ENCODE data around the gene SDK2. TPM values are rescaled to one million over a fixed set of nuclear protein-coding genes. Genes with fewer than 3 reads are reported as not detected.

The SDK2 gene
- total RNA-seq, 1 experiment from 2014 or later = 0.67 TPM

- peaks cover 34% of the 10 kb centered on the region for H3K4me1 ChIP-seq (ENCODE audit: insufficient read depth, low read length, poor library complexity, severe bottlenecking)
- no peaks in the 10 kb centered on the region for H3K36me3 ChIP-seq (ENCODE audit: insufficient read depth, low read length, poor library complexity, severe bottlenecking)
- ChIA-PET CTCF (interaction anchor here (1.7 kb wide), 1 partner anchor 33 kb away, joined by 6 read pairs; the partner anchor contains the start of gene CDC42EP4), POLR2A (ENCODE audit: low non-redundant PET) (no interaction called here)
- intact Hi-C loops (cut with micrococcal nuclease; ENCODE audit: unreplicated experiment) = loop anchor here (2.0 kb wide), 1 partner anchor 33 kb away; no protein-coding TSS in a partner anchor
- DNase-seq (ENCODE audit: low spot score) = no peak
- H3K27me3 ChIP-seq (replicated peaks; ENCODE audit: insufficient read depth, low read depth, low read length, poor library complexity) = no peaks in the 10 kb centered on the region
- no peaks in the 10 kb centered on the region for H3K9me3 ChIP-seq (ENCODE audit: low read depth, low read length, poor library complexity, severe bottlenecking)
- BruUV-seq (replicated peaks) = no TSS peak
- TF ChIP-seq, protein P1, sequence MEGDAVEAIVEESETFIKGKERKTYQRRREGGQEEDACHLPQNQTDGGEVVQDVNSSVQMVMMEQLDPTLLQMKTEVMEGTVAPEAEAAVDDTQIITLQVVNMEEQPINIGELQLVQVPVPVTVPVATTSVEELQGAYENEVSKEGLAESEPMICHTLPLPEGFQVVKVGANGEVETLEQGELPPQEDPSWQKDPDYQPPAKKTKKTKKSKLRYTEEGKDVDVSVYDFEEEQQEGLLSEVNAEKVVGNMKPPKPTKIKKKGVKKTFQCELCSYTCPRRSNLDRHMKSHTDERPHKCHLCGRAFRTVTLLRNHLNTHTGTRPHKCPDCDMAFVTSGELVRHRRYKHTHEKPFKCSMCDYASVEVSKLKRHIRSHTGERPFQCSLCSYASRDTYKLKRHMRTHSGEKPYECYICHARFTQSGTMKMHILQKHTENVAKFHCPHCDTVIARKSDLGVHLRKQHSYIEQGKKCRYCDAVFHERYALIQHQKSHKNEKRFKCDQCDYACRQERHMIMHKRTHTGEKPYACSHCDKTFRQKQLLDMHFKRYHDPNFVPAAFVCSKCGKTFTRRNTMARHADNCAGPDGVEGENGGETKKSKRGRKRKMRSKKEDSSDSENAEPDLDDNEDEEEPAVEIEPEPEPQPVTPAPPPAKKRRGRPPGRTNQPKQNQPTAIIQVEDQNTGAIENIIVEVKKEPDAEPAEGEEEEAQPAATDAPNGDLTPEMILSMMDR (conservative IDR thresholded peaks at IDR 0.05; ENCODE audit: low read depth, low read length) = no peak
- TF ChIP-seq EZH2 (IDR thresholded peaks at IDR 0.05; ENCODE audit: borderline replicate concordance, low read depth, low read length, poor library complexity, severe bottlenecking) = no peak
- no peak overlapping the region for H3K4me3 ChIP-seq (ENCODE audit: low read depth, low read length, poor library complexity, severe bottlenecking)
- peak overlapping the region; percentile 74 for H3K27ac ChIP-seq (ENCODE audit: low read depth, low read length, poor library complexity, severe bottlenecking)
These were observed 300.3 kb downstream of the SDK2 start for GRCh38 chr17:73343739-73344454.

- no TSS peak for BruUV-seq (replicated peaks)
- CTCF ChIA-PET = interaction anchor here (1.7 kb wide), 1 partner anchor 32 kb away, joined by 6 read pairs; the partner anchor contains the start of gene CDC42EP4
- POLR2A ChIA-PET (ENCODE audit: low non-redundant PET) = interaction anchor here (0.5 kb wide), 1 partner anchor 96 kb away, joined by 4 read pairs; no protein-coding TSS in a partner anchor
- H3K9me3 ChIP-seq (ENCODE audit: low read depth, low read length, poor library complexity, severe bottlenecking) = no peaks in the 10 kb centered on the region
- intact Hi-C loops (cut with micrococcal nuclease; ENCODE audit: unreplicated experiment) = loop anchor here (2.0 kb wide), 1 partner anchor 32 kb away; no protein-coding TSS in a partner anchor
- peak overlapping the region; percentile 74 for H3K27ac ChIP-seq (ENCODE audit: low read depth, low read length, poor library complexity, severe bottlenecking)
- H3K4me1 ChIP-seq (ENCODE audit: insufficient read depth, low read length, poor library complexity, severe bottlenecking) = peaks cover 34% of the 10 kb centered on the region
- H3K36me3 ChIP-seq (ENCODE audit: insufficient read depth, low read length, poor library complexity, severe bottlenecking) = no peaks in the 10 kb centered on the region
- TF ChIP-seq, protein P1 (conservative IDR thresholded peaks at IDR 0.05; ENCODE audit: low read depth, low read length) = no peak
- no peak for TF ChIP-seq EZH2 (IDR thresholded peaks at IDR 0.05; ENCODE audit: borderline replicate concordance, low read depth, low read length, poor library complexity, severe bottlenecking)
- H3K4me3 ChIP-seq (ENCODE audit: low read depth, low read length, poor library complexity, severe bottlenecking) = no peak overlapping the region
- peak; percentile 91 for DNase-seq (ENCODE audit: low spot score)
- H3K27me3 ChIP-seq (replicated peaks; ENCODE audit: insufficient read depth, low read depth, low read length, poor library complexity) = no peaks in the 10 kb centered on the region
These were observed 301.0 kb downstream of the SDK2 start for GRCh38 chr17:73343168-73343634.

DNA sequence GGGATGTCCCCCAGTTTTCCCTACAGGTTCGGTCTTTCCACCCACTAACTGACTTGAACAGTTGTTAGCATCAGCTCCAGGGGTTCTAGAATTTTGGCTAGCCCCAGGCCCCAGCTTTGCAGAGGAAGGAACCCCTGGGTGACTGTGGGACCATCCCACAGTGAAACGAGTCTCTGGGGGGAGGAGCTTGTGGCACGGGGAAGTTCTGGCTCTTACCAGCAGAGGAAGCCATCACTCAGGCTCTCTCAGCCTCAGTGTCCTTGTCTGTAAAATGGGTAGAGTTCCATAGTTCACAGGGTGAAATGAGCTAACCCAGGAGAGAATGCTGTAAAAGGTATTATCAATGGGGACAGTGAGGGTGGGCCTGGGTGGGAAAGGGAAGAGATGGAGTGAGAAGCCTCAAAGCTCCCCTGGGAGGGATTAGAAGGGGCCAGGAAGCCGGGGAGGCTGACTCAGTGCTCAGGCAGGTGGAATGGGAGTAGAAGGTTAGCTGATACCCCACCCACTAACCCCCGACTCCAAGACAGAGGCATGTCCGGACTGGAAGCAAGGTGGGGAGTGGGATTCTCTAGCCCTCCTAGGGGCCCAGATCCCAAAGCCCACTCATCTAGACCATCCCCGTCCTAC, 301.6 kb downstream of the SDK2 start:
- ChIA-PET POLR2A (ENCODE audit: low non-redundant PET) (interaction anchor here (0.5 kb wide), 1 partner anchor 96 kb away, joined by 4 read pairs; no protein-coding TSS in a partner anchor), CTCF (interaction anchor here (0.6 to 1.7 kb wide), 2 partner anchors 31 to 618 kb away, joined by 3 to 6 read pairs; partner anchors contain the start of gene CDC42EP4)
- no peaks in the 10 kb centered on the region for H3K27me3 ChIP-seq (replicated peaks; ENCODE audit: insufficient read depth, low read depth, low read length, poor library complexity)
- intact Hi-C loops (cut with micrococcal nuclease; ENCODE audit: unreplicated experiment) = loop anchor here (2.0 kb wide), 1 partner anchor 32 kb away; no protein-coding TSS in a partner anchor
- peaks cover 34% of the 10 kb centered on the region for H3K4me1 ChIP-seq (ENCODE audit: insufficient read depth, low read length, poor library complexity, severe bottlenecking)
- no TSS peak for BruUV-seq (replicated peaks)
- no peaks in the 10 kb centered on the region for H3K36me3 ChIP-seq (ENCODE audit: insufficient read depth, low read length, poor library complexity, severe bottlenecking)
- no peaks in the 10 kb centered on the region for H3K9me3 ChIP-seq (ENCODE audit: low read depth, low read length, poor library complexity, severe bottlenecking)
- no peak overlapping the region for H3K4me3 ChIP-seq (ENCODE audit: low read depth, low read length, poor library complexity, severe bottlenecking)
- no peak for TF ChIP-seq EZH2 (IDR thresholded peaks at IDR 0.05; ENCODE audit: borderline replicate concordance, low read depth, low read length, poor library complexity, severe bottlenecking)
- TF ChIP-seq, protein P1 (conservative IDR thresholded peaks at IDR 0.05; ENCODE audit: low read depth, low read length) = no peak; the same call in 1 of the 2 replicates
- peak overlapping the region; percentile 74 for H3K27ac ChIP-seq (ENCODE audit: low read depth, low read length, poor library complexity, severe bottlenecking)
- peak; percentile 82 for DNase-seq (ENCODE audit: low spot score)
